Natural killer cell (primary cell): Measurements from ENCODE around the gene LTN1. TPM values are rescaled to one million over a fixed set of nuclear protein-coding genes. Genes with fewer than 3 reads are reported as not detected.

Experiments used
- ATAC-seq, 3 donors: fragments of 150-1000 bp in 2 of 3; fragments of 200-7000 bp in 1 of 3; cut with Tn5 transposase; 1 replicate in 1 of 3; 2 replicates in 2 of 3; pipeline ENCODE4 v1.10.0; 2021; ENCODE audit warnings: mild to moderate bottlenecking in 2 of 3, moderate library complexity in 2 of 3
- DNase-seq, 2 donors: peaks; one replicate each; pipeline versions ENCODE4 v3.0.0 to v3.0.0-alpha.2; 2013 to 2021; ENCODE audit warnings: mixed read lengths in 1 of 2
- H3K27ac ChIP-seq: one replicate; pipeline ENCODE4 v1.5.1; 2013; ENCODE audit warnings: mild to moderate bottlenecking, low read length
- H3K27me3 ChIP-seq: one replicate; pipeline ENCODE4 v1.6.1; 2013; ENCODE audit warnings: low read length; ENCODE audit not compliant: control insufficient read depth, insufficient read depth
- H3K36me3 ChIP-seq: one replicate; pipeline ENCODE4 v1.6.1; 2013; ENCODE audit warnings: low read length; ENCODE audit not compliant: control insufficient read depth, insufficient read depth
- H3K4me1 ChIP-seq: one replicate; pipeline ENCODE4 v1.6.1; 2013; ENCODE audit warnings: low read length; ENCODE audit not compliant: control insufficient read depth, insufficient read depth
- H3K4me3 ChIP-seq: one replicate; pipeline ENCODE4 v1.5.1; 2013; ENCODE audit warnings: low read length
- H3K9me3 ChIP-seq: one replicate; pipeline ENCODE4 v1.6.1; 2013; ENCODE audit warnings: low read length; ENCODE audit not compliant: control insufficient read depth, insufficient read depth
- H3K27ac Mint-ChIP-seq, 2 donors: one replicate each; pipeline ENCODE4 v1.8.0; 2022; ENCODE audit warnings: mild to moderate bottlenecking in 2 of 2, mixed read lengths in 2 of 2, moderate library complexity in 1 of 2
- H3K27me3 Mint-ChIP-seq, 2 donors: one replicate each; pipeline ENCODE4 v1.8.0; 2022; ENCODE audit warnings: low read depth in 2 of 2, mixed read lengths in 2 of 2
- H3K36me3 Mint-ChIP-seq: one replicate; pipeline ENCODE4 v1.8.0; 2022; ENCODE audit warnings: mixed read lengths
- H3K4me1 Mint-ChIP-seq, 2 donors: one replicate each; pipeline ENCODE4 v1.8.0; 2022; ENCODE audit warnings: mixed read lengths in 2 of 2
- H3K4me3 Mint-ChIP-seq: one replicate; pipeline ENCODE4 v1.8.0; 2022; ENCODE audit warnings: mild to moderate bottlenecking, moderate library complexity, mixed read lengths
- H3K9me3 Mint-ChIP-seq, 2 donors: one replicate each; pipeline ENCODE4 v1.8.0; 2022; ENCODE audit warnings: mixed read lengths in 2 of 2
- CTCF ChIP-seq: fragments of 200-600 bp; IDR thresholded peaks from one replicate; pipeline ENCODE4 v1.8.0; 2022; ENCODE audit warnings: antibody characterized with exemption
- WGBS: methylation state at CpG from one replicate; pipeline ENCODE4 v1.1.7; 2013; ENCODE audit warnings: missing lambda C conversion rate; ENCODE audit not compliant: insufficient coverage; 5-methylcytosine and 5-hydroxymethylcytosine counted together
- intact Hi-C: fragments of 100-400 bp; cut with micrococcal nuclease; formaldehyde crosslinking; loops from one replicate; pipeline ENCODE4 v1.14.2; 2022
- total RNA-seq, 4 donors: library from RNA; stranded (reverse); fragments of 120-200 nt in 1 of 4; gene quantifications; one replicate each; pipeline versions ENCODE4 v1.2.3 to v1.2.4, GENCODE V29; 2013 to 2022

Gene LTN1
- total RNA-seq, 3 donors from 2014 or later (not counting 1 experiment from before 2014, with no cell fraction given): 33.7 to 43.1 (median 35.0) TPM

GRCh38 chr21:29024474-29025327, 32.0 kb upstream of the LTN1 start, which contains the start of gene USP16:
TSS of gene USP16 (plus strand) at chr21:29024668. CDS start at chr21:29027914, 3,246 bp downstream.
- intact Hi-C loops: loop anchor here (1.0 to 2.0 kb wide), 4 partner anchors 22 to 49 kb away; partner anchors contain the start of genes CCT8 and LTN1
- H3K27me3 Mint-ChIP-seq: no peaks in the 10 kb centered on the region
- Histone ChIP-seq H3K36me3 (peaks cover 9% of the 10 kb centered on the region), H3K4me1 (peaks cover 37% of the 10 kb centered on the region), H3K27ac (peak within 1 kb of the TSS; percentile 98), H3K4me3 (peak within 1 kb of the TSS; percentile 81), H3K27me3 (no peaks in the 10 kb centered on the region), H3K9me3 (no peaks in the 10 kb centered on the region)
- DNase-seq: peak; percentile 96 to 98
- peak; percentile 82 to 95 (median 85) for ATAC-seq
- H3K4me3 Mint-ChIP-seq: peak within 1 kb of the TSS; percentile 98
- WGBS: under 1% methylated on average over 46 of the region's 48 CpGs
- H3K36me3 Mint-ChIP-seq: no peaks in the 10 kb centered on the region
- H3K9me3 Mint-ChIP-seq: no peaks in the 10 kb centered on the region
- no peak for TF ChIP-seq CTCF
- H3K4me1 Mint-ChIP-seq: peaks cover 43 to 56% of the 10 kb centered on the region in 2 donors
- H3K27ac Mint-ChIP-seq: peak within 1 kb of the TSS; percentile 99 to 100

DNA sequence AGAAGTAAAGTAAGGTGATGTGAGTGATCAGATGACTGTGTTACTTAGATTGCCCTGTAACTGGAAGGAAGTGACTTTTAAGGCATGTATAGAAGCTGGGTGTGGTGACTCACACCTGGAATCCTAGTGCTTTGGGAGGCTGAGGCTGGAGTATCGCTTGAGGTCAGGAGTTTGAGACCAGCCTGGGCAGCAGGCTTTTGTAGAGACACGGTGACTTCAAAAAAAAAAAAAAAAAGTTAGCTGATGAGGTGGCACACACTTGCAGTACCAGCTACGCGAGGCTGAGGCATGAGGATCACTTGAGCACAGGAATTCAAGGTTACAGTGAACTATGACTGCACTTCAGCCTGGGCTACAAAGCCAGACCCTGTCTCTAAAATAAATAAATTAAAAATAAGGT, 29.5 kb upstream of the LTN1 start:
- no peaks in the 10 kb centered on the region for H3K9me3 Mint-ChIP-seq
- H3K4me1 Mint-ChIP-seq: peaks cover 62 to 69% of the 10 kb centered on the region in 2 donors
- no peaks in the 10 kb centered on the region for H3K36me3 ChIP-seq
- no peaks in the 10 kb centered on the region for H3K9me3 ChIP-seq
- H3K4me3 ChIP-seq: no peak overlapping the region
- H3K27me3 ChIP-seq: no peaks in the 10 kb centered on the region
- TF ChIP-seq CTCF: no peak
- peaks cover 49% of the 10 kb centered on the region for H3K4me1 ChIP-seq
- peak overlapping the region; percentile 22 for H3K27ac ChIP-seq
- H3K27ac Mint-ChIP-seq: peak overlapping the region; percentile 99 to 100
- DNase-seq (peak in 1 of 2 donors; percentile 52), ATAC-seq (peak in 1 of 3 donors; percentile 8)
- WGBS: 59% methylated on average over 4 of the region's 4 CpGs
- intact Hi-C loops: no loop called here
- H3K4me3 Mint-ChIP-seq: peak overlapping the region; percentile 67
- H3K27me3 Mint-ChIP-seq: no peaks in the 10 kb centered on the region
- no peaks in the 10 kb centered on the region for H3K36me3 Mint-ChIP-seq

DNA sequence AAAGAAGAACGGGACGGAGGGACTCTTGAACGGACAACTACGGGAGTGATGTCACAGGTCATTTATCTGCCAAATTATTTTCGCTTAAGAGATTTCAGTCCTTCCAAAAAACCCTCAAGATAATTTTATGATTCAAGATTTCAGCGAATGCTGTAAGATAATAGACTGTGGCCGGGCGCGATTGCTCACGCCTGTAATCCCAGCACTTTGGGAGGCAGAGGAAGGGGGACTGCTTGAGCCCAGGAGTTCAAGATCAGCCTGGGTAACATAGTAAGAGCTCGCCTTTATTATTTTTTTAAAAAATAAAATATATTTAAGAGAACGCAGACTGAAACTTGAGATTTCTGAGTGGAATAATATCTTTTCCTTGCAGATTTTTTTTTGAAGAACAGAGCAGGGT, 25.9 kb upstream of the LTN1 start:
- Histone ChIP-seq H3K27me3 (no peaks in the 10 kb centered on the region), H3K4me3 (peak overlapping the region; percentile 84), H3K27ac (peak overlapping the region; percentile 82), H3K9me3 (no peaks in the 10 kb centered on the region), H3K4me1 (peaks cover 35% of the 10 kb centered on the region), H3K36me3 (no peaks in the 10 kb centered on the region)
- H3K4me1 Mint-ChIP-seq: peaks cover 33 to 39% of the 10 kb centered on the region in 2 donors
- no peaks in the 10 kb centered on the region for H3K9me3 Mint-ChIP-seq
- no peaks in the 10 kb centered on the region for H3K36me3 Mint-ChIP-seq
- no peak for TF ChIP-seq CTCF
- H3K4me3 Mint-ChIP-seq: peak overlapping the region; percentile 90
- DNase-seq: no peak
- H3K27me3 Mint-ChIP-seq: no peaks in the 10 kb centered on the region
- peak in 1 of 3 donors; percentile 11 for ATAC-seq
- peak overlapping the region; percentile 84 to 100 for H3K27ac Mint-ChIP-seq
- intact Hi-C loops: no loop called here
- 27% methylated on average over 11 of the region's 12 CpGs for WGBS
